IMR-90 (cell line): ENCODE data around the gene CROCC. TPM values are rescaled to one million over a fixed set of nuclear protein-coding genes. Genes with fewer than 3 reads are reported as not detected.

Experiments used
- ATAC-seq: fragments of 200-7000 bp; cut with Tn5 transposase; 2 replicates; pipeline ENCODE4 v1.9.1; 2020; ENCODE audit warnings: low read depth, mild to moderate bottlenecking, moderate library complexity
- BruUV-seq: library from RNA; stranded (reverse); fragments of 400-500 nt; replicated peaks from 2 replicates; lab custom pipeline; 2021; lab: Mats Ljungman, UMichigan
- CTCF ChIA-PET: fragments of 300-600 bp; formaldehyde crosslinking; extraction: SDS; loops from one replicate; lab custom pipeline; 2021; ENCODE audit warnings: antibody characterized with exemption; lab: Yijun Ruan, JAX
- POLR2A ChIA-PET: fragments of 300-600 bp; sonication (Branson Sonifier 250); formaldehyde crosslinking; loops from one replicate; lab custom pipeline; 2022; ENCODE audit warnings: antibody characterized with exemption; ENCODE audit not compliant: unreplicated experiment; lab: Charles Lee
- DNase-seq: peaks from one replicate; pipeline ENCODE4 v3.0.0; 2013
- H2AFZ ChIP-seq: replicated peaks from 2 replicates; pipeline ENCODE3; 2013; ENCODE audit warnings: low read length, mild to moderate bottlenecking; ENCODE audit not compliant: poor library complexity
- H2AK5ac ChIP-seq: 2 replicates; pipeline ENCODE4 v1.6.1; 2013; ENCODE audit warnings: low read depth, low read length, inconsistent platforms
- H2AK9ac ChIP-seq: replicated peaks from 2 replicates; pipeline ENCODE3; 2013; ENCODE audit warnings: mild to moderate bottlenecking, low read depth, low read length, moderate library complexity; ENCODE audit not compliant: poor library complexity
- H2BK120ac ChIP-seq: 2 replicates; pipeline ENCODE4 v1.6.1; 2013; ENCODE audit warnings: low read depth, low read length, inconsistent platforms
- H2BK15ac ChIP-seq: 3 replicates; pipeline ENCODE4 v1.6.1; 2013; ENCODE audit warnings: low read depth, low read length, inconsistent platforms
- H2BK20ac ChIP-seq: 2 replicates; pipeline ENCODE4 v1.6.1; 2013; ENCODE audit warnings: low read depth, mild to moderate bottlenecking, inconsistent platforms, low read length, moderate library complexity
- H2BK5ac ChIP-seq: 2 replicates; pipeline ENCODE4 v1.6.1; 2013; ENCODE audit warnings: mild to moderate bottlenecking, low read depth, low read length, inconsistent platforms; ENCODE audit not compliant: poor library complexity, severe bottlenecking
- H3K14ac ChIP-seq: replicated peaks from 2 replicates; pipeline ENCODE4 v1.6.1; 2013; ENCODE audit warnings: low read depth, low read length, inconsistent platforms
- H3K18ac ChIP-seq: 2 replicates; pipeline ENCODE4 v1.6.1; 2013; ENCODE audit warnings: low read depth, low read length, control low read depth
- H3K23ac ChIP-seq: 2 replicates; pipeline ENCODE4 v1.6.1; 2013; ENCODE audit warnings: low read depth, low read length, inconsistent platforms
- H3K27ac ChIP-seq: 2 replicates; pipeline ENCODE4 v1.5.1; 2013; ENCODE audit warnings: mild to moderate bottlenecking, control low read depth, low read length; ENCODE audit not compliant: insufficient read depth
- H3K27me3 ChIP-seq: 2 replicates; pipeline ENCODE4 v1.6.1; 2013; ENCODE audit warnings: low read length; ENCODE audit not compliant: control insufficient read depth, insufficient read depth
- H3K36me3 ChIP-seq: 2 replicates; pipeline ENCODE4 v1.6.1; 2013; ENCODE audit warnings: low read length, mixed read lengths; ENCODE audit not compliant: control insufficient read depth, insufficient read depth
- H3K4ac ChIP-seq: 2 replicates; pipeline ENCODE4 v1.6.1; 2013; ENCODE audit warnings: low read depth, low read length, inconsistent platforms
- H3K4me1 ChIP-seq: 2 replicates; pipeline ENCODE4 v1.6.1; 2013; ENCODE audit warnings: low read length, mixed read lengths; ENCODE audit not compliant: control insufficient read depth, insufficient read depth
- H3K4me2 ChIP-seq: 2 replicates; pipeline ENCODE4 v1.6.1; 2013; ENCODE audit warnings: low read depth, mild to moderate bottlenecking, control low read depth, low read length, moderate library complexity
- H3K4me3 ChIP-seq: 2 replicates; pipeline ENCODE4 v1.5.1; 2013; ENCODE audit warnings: low read depth, mild to moderate bottlenecking, control low read depth, low read length, moderate library complexity; ENCODE audit not compliant: insufficient read depth
- H3K56ac ChIP-seq: 2 replicates; pipeline ENCODE4 v1.6.1; 2013; ENCODE audit warnings: low read length, inconsistent platforms; ENCODE audit not compliant: insufficient read depth; ENCODE audit errors: extremely low read depth
- H3K79me1 ChIP-seq, 2 experiments: 2 replicates each; pipeline ENCODE4 v1.6.1; 2013; ENCODE audit warnings: low read length in 2 of 2, inconsistent platforms in 1 of 2, low read depth in 1 of 2
- H3K9ac ChIP-seq: 2 replicates; pipeline ENCODE4 v1.6.1; 2013; ENCODE audit warnings: low read depth, low read length, control low read depth
- H3K9me1 ChIP-seq: 2 replicates; pipeline ENCODE4 v1.6.1; 2013; ENCODE audit warnings: low read length, inconsistent platforms; ENCODE audit not compliant: insufficient read depth
- H3K9me3 ChIP-seq: 2 replicates; pipeline ENCODE4 v1.6.1; 2013; ENCODE audit warnings: low read length; ENCODE audit not compliant: control insufficient read depth, insufficient read depth
- H4K20me1 ChIP-seq: 2 replicates; pipeline ENCODE4 v1.6.1; 2013; ENCODE audit warnings: low read length, inconsistent platforms; ENCODE audit not compliant: insufficient read depth
- H4K5ac ChIP-seq: 2 replicates; pipeline ENCODE4 v1.6.1; 2013; ENCODE audit warnings: mild to moderate bottlenecking, low read depth, low read length, control low read depth
- H4K8ac ChIP-seq, 2 experiments: 2 replicates each; pipeline ENCODE4 v1.6.1; 2013; ENCODE audit warnings: low read depth in 2 of 2, low read length in 2 of 2, control low read depth in 1 of 2, inconsistent platforms in 1 of 2
- H4K91ac ChIP-seq: 2 replicates; pipeline ENCODE4 v1.6.1; 2013; ENCODE audit warnings: low read depth, low read length, inconsistent platforms; ENCODE audit not compliant: insufficient read depth
- BHLHE40 ChIP-seq: fragments of 150-350 bp; IDR thresholded peaks from 2 replicates; pipeline ENCODE4 v1.6.1; 2016; ENCODE audit warnings: mild to moderate bottlenecking, low read depth, low read length
- CEBPB ChIP-seq: IDR thresholded peaks from 2 replicates; pipeline ENCODE4 v1.6.1; 2012; ENCODE audit warnings: low read depth, low read length, improper control_type of control experiment
- CTCF ChIP-seq: conservative IDR thresholded peaks from 2 replicates; pipeline ENCODE4 v1.5.1; 2012; ENCODE audit warnings: mild to moderate bottlenecking, low read depth, low read length, improper control_type of control experiment
- ELK1 ChIP-seq: fragments of 150-350 bp; IDR thresholded peaks from 2 replicates; pipeline ENCODE4 v1.6.1; 2016; ENCODE audit warnings: low read depth, mild to moderate bottlenecking, low read length, moderate library complexity, borderline replicate concordance
- FOS ChIP-seq: fragments of 150-350 bp; IDR thresholded peaks from 2 replicates; pipeline ENCODE4 v1.6.1; 2016; ENCODE audit warnings: low read depth, low read length
- MAFK ChIP-seq: IDR thresholded peaks from 2 replicates; pipeline ENCODE4 v1.6.1; 2012; ENCODE audit warnings: low read depth, low read length, improper control_type of control experiment
- MXI1 ChIP-seq: IDR thresholded peaks from 2 replicates; pipeline ENCODE4 v1.6.1; 2012; ENCODE audit warnings: low read depth, mild to moderate bottlenecking, low read length, moderate library complexity, borderline replicate concordance
- RCOR1 ChIP-seq: IDR thresholded peaks from 2 replicates; pipeline ENCODE4 v1.6.1; 2012; ENCODE audit warnings: mild to moderate bottlenecking, low read length, improper control_type of control experiment; ENCODE audit not compliant: insufficient replicate concordance
- RFX5 ChIP-seq: IDR thresholded peaks from 2 replicates; pipeline ENCODE4 v1.8.0; 2012; ENCODE audit warnings: low read depth, mild to moderate bottlenecking, low read length, moderate library complexity
- SMC3 ChIP-seq: fragments of 150-350 bp; IDR thresholded peaks from 2 replicates; pipeline ENCODE4 v1.6.1; 2016; ENCODE audit warnings: low read depth, mild to moderate bottlenecking, antibody characterized with exemption, low read length, moderate library complexity
- USF2 ChIP-seq: fragments of 150-350 bp; IDR thresholded peaks from 2 replicates; pipeline ENCODE4 v1.6.1; 2017; ENCODE audit warnings: mild to moderate bottlenecking, antibody characterized with exemption, low read length, low read depth
- WGBS, 2 experiments: methylation state at CpG; one replicate each; pipeline versions ENCODE4 v1.1.5 to v1.1.7; 2013; ENCODE audit warnings: missing lambda C conversion rate in 2 of 2; ENCODE audit not compliant: insufficient read length in 1 of 2; ENCODE audit errors: extremely low coverage in 2 of 2; 5-methylcytosine and 5-hydroxymethylcytosine counted together
- dilution Hi-C: fragments of 300-500 bp; cut with HindIII; formaldehyde crosslinking; loops from one replicate; pipeline ENCODE4 v1.14.3; 2018; ENCODE audit warnings: low sequenced_read_pairs; ENCODE audit not compliant: unreplicated experiment
- in situ Hi-C: fragments of 300-500 bp; cut with MboI; formaldehyde crosslinking; loops from 3 replicates; pipeline ENCODE4 v1.14.3; 2019; ENCODE audit warnings: low sequenced_read_pairs, inconsistent platforms, mixed read lengths
- intact Hi-C: fragments of 100-400 bp; cut with micrococcal nuclease; formaldehyde crosslinking; loops from 2 replicates; pipeline ENCODE4 v1.10.0; 2022
- polyA plus RNA-seq, 3 experiments: library from polyadenylated mRNA; depleted of rRNA; stranded (reverse); fragments of >200 nt; gene quantifications; 2 replicates each; pipeline ENCODE4 v1.2.3, GENCODE V29; 2012; ENCODE audit warnings: low replicate concordance in 1 of 3
- total RNA-seq: library from RNA; depleted of rRNA; stranded (reverse); fragments of >200 nt; gene quantifications from 2 replicates; pipeline ENCODE4 v1.2.3, GENCODE V29; 2012

Gene CROCC
- total and polyA plus RNA-seq, 2 of the 4 experiments (the other 2 are of a cell fraction): 7.5 to 13.7 TPM

- no peak overlapping the region for H4K5ac ChIP-seq
- no peak overlapping the region for H2BK15ac ChIP-seq
- H3K9ac ChIP-seq: no peak overlapping the region
- H4K8ac ChIP-seq: no peak overlapping the region
- H3K36me3 ChIP-seq: peaks cover 10% of the 10 kb centered on the region
- dilution Hi-C loops (no loop called here), intact Hi-C loops (no loop called here), in situ Hi-C loops (no loop called here)
- ATAC-seq (no peak), DNase-seq (peak; percentile 39)
- ChIA-PET POLR2A (no interaction called here), CTCF (interaction anchor here (1.6 kb wide), 1 partner anchor 54 kb away, joined by 3 read pairs; no protein-coding TSS in a partner anchor)
- H2AFZ ChIP-seq: no peak overlapping the region
- no peak overlapping the region for H3K56ac ChIP-seq
- no peak overlapping the region for H2AK5ac ChIP-seq
- H3K9me1 ChIP-seq: peaks cover 3% of the 10 kb centered on the region; the same call in 1 of the 2 replicates
- no peak overlapping the region for H3K4ac ChIP-seq
- no peaks in the 10 kb centered on the region for H3K27me3 ChIP-seq
- H2BK5ac ChIP-seq: no peak overlapping the region
- no peak overlapping the region for H3K14ac ChIP-seq
- H3K4me2 ChIP-seq: no peak overlapping the region
- H3K9me3 ChIP-seq: no peaks in the 10 kb centered on the region
- peaks cover 7% of the 10 kb centered on the region; the same call in 1 of the 2 replicates for H4K20me1 ChIP-seq
- BruUV-seq: no TSS peak
- no peak overlapping the region for H2AK9ac ChIP-seq
- no peak overlapping the region for H3K18ac ChIP-seq
- no peak overlapping the region for H4K91ac ChIP-seq
- H3K79me1 ChIP-seq: peaks cover 4 to 10% of the 10 kb centered on the region in 2 experiments; a peak in 3 of 4 replicates
- H2BK20ac ChIP-seq: no peak overlapping the region
- no peak overlapping the region for H3K27ac ChIP-seq
- no CpG with 5 or more reads among the region's 10 CpGs for WGBS, 2 experiments
- H2BK120ac ChIP-seq: no peak overlapping the region
- TF ChIP-seq SMC3 (no peak), USF2 (no peak), MXI1 (no peak), ELK1 (no peak), BHLHE40 (no peak), RCOR1 (no peak), CEBPB (no peak), RFX5 (no peak), MAFK (no peak), FOS (no peak), CTCF (no peak)
- H3K4me1 ChIP-seq: peaks cover 10% of the 10 kb centered on the region
- H3K23ac ChIP-seq: no peak overlapping the region
- no peak overlapping the region for H3K4me3 ChIP-seq
Measured at GRCh38 chr1:17014671-17015567, 93.2 kb downstream of the CROCC start.
